ENCODE data around the gene GPC5.

GRCh38 chr13:92767468-92767867 is 1369.0 kb downstream of the GPC5 start:
- no peak for TF ChIP-seq EZH2phosphoT487 (IDR thresholded peaks at IDR 0.05)
- no peak for TF ChIP-seq CTCF (IDR thresholded peaks at IDR 0.05)
